Activated CD8-positive, alpha-beta memory T cell treated with anti-CD3 and anti-CD28 coated beads for 36 hours (primary cell): Measurements from ENCODE around the gene MLX. TPM values are rescaled to one million over a fixed set of nuclear protein-coding genes. Genes with fewer than 3 reads are reported as not detected.

Experiments
- CTCF ChIA-PET: fragments of 350-600 bp; sonication (Branson Sonifier 250); formaldehyde crosslinking; loops from one replicate; lab custom pipeline; 2021; ENCODE audit warnings: antibody characterized with exemption; lab: Charles Lee
- POLR2A ChIA-PET: fragments of 350-600 bp; sonication (Branson Sonifier 250); formaldehyde crosslinking; loops from one replicate; lab custom pipeline; 2021; ENCODE audit warnings: antibody characterized with exemption; lab: Charles Lee
- total RNA-seq, 2 experiments: library from RNA; stranded (reverse); gene quantifications; one replicate each; pipeline ENCODE4 v1.2.3, GENCODE V29; 2021

Gene MLX, protein sequence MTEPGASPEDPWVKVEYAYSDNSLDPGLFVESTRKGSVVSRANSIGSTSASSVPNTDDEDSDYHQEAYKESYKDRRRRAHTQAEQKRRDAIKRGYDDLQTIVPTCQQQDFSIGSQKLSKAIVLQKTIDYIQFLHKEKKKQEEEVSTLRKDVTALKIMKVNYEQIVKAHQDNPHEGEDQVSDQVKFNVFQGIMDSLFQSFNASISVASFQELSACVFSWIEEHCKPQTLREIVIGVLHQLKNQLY
- total RNA-seq, result 10 to 100 TPM; 59.9 to 66.2 TPM

DNA sequence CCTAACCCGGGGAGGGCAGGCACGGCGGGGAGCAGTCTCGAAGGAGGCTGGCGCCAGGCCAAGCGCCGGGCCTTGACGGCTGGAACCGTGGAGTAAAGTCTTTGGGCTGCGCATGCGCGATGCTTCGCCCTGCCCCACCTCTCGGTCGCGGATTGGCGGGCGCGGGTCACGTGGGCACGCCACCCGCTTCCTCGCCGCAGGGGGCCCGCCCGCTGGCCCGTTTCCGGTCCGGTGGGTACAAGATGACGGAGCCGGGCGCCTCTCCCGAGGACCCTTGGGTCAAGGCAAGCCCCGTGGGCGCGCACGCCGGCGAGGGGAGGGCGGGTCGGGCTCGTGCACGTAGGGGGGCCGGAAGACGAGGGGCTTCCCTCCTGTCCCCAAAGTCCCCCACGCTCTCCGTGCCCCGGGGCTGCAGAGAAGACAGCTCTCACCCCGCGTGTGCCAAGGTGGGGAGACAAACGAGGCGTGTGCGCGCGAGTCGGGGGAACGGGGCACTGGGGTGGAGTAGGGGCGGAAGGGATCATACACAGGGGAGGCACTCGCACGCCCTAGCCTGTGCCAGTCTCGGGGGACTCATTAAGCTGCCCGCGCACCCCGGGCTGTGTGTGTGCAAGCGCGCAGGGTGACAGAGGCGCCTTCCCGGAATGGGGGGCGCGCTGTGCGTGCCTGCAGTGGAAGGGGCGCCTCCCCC is at the start of gene MLX:
TSS of gene MLX (plus strand) at position 218 of the 691 bp plus-strand sequence. CDS start at position 243, 25 bp downstream.
- POLR2A ChIA-PET, result interaction anchor here (0.7 to 2.5 kb wide), 5 partner anchors 10 to 42 kb away, joined by 3 to 18 read pairs (median 5); partner anchors contain the start of genes NAGLU, PSMC3IP, RETREG3 and TUBG1
- CTCF ChIA-PET, result interaction anchor here (0.8 to 2.8 kb wide), 4 partner anchors 11 to 112 kb away, joined by 3 to 21 read pairs (median 3); partner anchors contain the start of gene PSMC3IP

DNA sequence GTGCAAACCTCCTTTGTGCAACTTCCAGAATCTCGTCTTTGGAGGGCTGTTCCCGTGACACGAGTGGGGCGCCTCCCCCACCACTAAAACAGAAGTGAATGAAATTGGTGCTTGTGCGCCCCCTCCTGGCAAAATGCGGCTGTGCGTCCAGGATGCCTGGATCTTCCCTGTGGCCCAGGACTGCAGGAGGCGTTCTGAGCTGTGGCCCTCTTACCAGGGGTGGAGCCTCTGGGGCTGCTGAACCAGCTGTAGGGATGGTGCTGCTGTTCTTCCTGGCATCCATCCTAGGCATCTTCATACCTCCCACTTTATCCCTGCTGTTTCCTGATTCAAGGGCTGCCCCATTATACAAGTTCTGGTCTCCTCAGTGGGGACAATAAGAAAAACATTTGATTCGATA is 49.4 kb upstream of the MLX start:
- ChIA-PET POLR2A (interaction anchor here (0.5 kb wide), 1 partner anchor 236 kb away, joined by 3 read pairs; no protein-coding TSS in a partner anchor), CTCF (interaction anchor here (0.6 to 2.1 kb wide), 14 partner anchors 10 to 205 kb away, joined by 3 to 10 read pairs (median 4); partner anchors contain the start of gene CAVIN1)

DNA sequence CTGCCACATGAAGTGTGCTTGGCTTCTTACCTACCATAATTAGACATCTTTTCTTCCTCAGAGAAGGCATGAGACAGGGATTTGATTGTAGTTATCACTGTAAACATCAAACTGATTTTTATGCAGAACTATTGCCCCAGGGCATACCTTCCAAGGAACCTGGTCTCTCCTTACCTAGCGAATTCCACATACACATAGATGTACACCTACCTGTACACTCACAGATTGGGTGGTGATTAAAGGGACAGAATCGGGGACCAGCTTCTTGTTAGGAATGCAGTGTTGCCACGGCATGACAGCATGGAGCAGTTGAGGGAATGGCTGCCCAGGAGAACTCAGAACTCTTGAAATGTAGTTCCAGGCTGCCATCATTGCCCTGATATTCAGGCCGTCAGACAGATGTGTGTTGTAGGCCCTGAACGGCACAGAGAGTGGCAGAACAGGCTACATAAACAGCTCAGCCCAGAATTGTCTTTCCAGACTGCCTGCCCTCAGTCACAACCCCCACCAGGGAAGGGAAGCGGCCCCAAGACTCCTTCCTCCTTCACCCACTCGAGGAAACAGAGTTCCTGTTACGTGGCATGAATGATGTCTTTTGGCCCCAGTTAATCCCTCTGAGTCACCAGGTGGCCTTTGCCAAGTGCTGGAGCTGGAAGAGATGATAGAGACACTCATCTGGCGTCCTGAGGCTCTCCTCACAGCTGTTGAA is 48.7 kb upstream of the MLX start:
- ChIA-PET CTCF (interaction anchor here (0.6 to 2.8 kb wide), 16 partner anchors 9 to 205 kb away, joined by 3 to 10 read pairs (median 4); partner anchors contain the start of genes CAVIN1 and NAGLU), POLR2A (interaction anchor here (0.5 kb wide), 1 partner anchor 237 kb away, joined by 3 read pairs; no protein-coding TSS in a partner anchor)

GRCh38 chr17:42518755-42519545 is 48.0 kb upstream of the MLX start:
- POLR2A ChIA-PET, result no interaction called here
- CTCF ChIA-PET, result interaction anchor here (1.0 to 2.8 kb wide), 8 partner anchors 8 to 206 kb away, joined by 3 to 10 read pairs (median 4); partner anchors contain the start of gene NAGLU

DNA sequence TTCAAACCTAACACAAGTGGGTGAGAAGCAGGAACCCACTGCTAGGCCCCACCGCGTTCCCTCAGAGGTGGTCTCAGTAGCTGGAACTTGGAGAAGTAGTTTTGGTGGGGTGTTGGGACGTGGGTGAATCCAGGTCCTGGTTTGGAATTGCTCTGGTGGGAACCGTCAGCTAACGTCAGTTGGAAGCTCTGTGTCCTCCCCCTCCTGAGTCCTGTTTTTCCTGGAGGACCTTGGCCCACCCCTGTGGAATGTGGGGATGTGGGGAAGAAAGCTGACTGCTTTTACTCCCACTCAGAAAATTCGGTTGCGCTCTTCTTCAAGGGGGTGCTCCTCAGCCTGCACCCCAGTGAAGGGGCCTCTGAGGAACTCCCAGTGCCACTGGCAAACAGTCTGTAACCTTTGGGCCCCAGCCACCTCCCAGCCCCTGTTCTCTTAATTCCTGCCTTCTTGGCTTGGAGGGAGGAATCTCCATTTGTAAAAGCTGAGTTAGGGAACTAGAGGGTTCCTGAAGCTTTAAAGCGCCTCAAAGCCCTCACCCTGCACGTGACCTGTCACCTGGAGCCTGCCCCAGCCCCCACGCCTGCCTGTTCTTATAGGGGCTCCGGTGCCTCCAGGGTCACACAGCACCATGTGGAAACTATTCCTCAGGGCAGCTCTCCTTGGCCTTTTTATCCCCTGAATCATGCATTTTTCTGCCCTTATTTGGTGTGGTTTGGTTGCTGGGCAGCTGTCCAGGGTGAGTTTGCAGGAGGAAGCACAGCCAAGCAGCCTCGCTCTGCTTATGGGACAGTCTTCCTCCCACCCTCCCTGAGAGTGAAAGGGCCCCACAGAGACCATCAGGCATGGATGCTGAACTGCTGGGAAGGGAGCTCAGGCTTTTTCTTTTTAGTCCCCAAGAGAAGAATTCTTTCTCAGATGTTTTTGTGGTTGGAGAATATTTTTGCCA is 47.1 kb upstream of the MLX start:
- CTCF ChIA-PET, result interaction anchor here (1.1 to 2.8 kb wide), 7 partner anchors 10 to 113 kb away, joined by 3 to 10 read pairs (median 4); no protein-coding TSS in a partner anchor
- POLR2A ChIA-PET, result interaction anchor here (0.6 kb wide), 1 partner anchor 268 kb away, joined by 5 read pairs; no protein-coding TSS in a partner anchor

- ChIA-PET CTCF (interaction anchor here (1.2 to 2.8 kb wide), 5 partner anchors 10 to 91 kb away, joined by 3 to 10 read pairs (median 5); no protein-coding TSS in a partner anchor), POLR2A (interaction anchor here (0.6 kb wide), 1 partner anchor 91 kb away, joined by 5 read pairs; no protein-coding TSS in a partner anchor)
Measured at GRCh38 chr17:42520540-42520951, 46.4 kb upstream of the MLX start.

DNA sequence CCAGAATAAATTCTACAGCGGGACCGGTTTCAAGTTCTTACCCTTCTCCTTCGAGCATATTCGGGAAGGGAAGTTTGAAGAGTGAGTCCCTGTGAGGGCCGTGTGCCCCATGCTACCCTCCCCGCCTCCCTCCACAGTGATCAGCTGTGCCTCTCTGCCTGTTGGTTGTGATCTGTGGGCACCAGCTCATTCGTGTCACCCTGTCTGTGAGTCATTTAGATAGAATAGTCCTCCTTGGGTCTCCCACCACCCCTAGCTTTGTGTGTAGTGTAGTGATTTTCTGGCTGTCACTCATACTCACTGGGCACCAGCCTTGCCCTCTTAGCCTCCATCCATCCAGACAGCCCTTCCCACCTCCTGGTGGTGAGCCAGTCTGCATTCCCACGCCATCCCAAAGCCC is 45.9 kb upstream of the MLX start:
- CTCF ChIA-PET, result interaction anchor here (1.5 to 2.8 kb wide), 4 partner anchors 9 to 92 kb away, joined by 3 to 10 read pairs (median 6); no protein-coding TSS in a partner anchor
- POLR2A ChIA-PET, result interaction anchor here (0.6 kb wide), 1 partner anchor 91 kb away, joined by 5 read pairs; no protein-coding TSS in a partner anchor

DNA sequence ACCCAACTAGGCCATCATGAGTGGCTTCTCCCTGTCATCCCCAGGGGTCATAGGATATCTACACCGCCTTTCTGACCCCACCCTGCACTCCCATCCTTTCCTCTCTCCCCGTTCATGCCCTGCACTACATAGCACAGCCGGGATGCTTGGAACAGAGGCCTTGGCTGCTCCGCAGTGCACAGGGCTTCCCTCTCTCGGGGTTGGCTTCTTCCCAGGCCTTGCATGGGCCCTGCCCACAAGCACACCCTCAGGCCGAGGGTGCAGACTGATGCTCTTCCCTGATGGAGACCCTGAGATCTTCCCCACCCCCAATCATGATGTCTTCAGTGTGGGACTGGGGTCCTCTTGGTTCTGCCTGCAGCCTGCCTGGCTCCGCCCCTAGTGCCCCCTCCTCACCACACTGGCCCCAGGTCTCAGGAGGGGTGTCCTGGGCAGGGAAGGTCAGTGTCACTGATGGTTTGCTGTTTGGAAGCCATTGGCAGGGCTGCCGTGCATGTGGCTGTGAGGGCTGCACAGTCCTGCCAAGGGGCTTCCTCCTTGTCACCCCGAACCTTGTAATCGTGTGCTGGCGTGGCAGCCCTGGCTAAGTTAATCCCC is 45.1 kb upstream of the MLX start:
- CTCF ChIA-PET, result interaction anchor here (1.5 to 1.9 kb wide), 2 partner anchors 8 to 27 kb away, joined by 3 to 5 read pairs; no protein-coding TSS in a partner anchor
- POLR2A ChIA-PET, result no interaction called here

DNA sequence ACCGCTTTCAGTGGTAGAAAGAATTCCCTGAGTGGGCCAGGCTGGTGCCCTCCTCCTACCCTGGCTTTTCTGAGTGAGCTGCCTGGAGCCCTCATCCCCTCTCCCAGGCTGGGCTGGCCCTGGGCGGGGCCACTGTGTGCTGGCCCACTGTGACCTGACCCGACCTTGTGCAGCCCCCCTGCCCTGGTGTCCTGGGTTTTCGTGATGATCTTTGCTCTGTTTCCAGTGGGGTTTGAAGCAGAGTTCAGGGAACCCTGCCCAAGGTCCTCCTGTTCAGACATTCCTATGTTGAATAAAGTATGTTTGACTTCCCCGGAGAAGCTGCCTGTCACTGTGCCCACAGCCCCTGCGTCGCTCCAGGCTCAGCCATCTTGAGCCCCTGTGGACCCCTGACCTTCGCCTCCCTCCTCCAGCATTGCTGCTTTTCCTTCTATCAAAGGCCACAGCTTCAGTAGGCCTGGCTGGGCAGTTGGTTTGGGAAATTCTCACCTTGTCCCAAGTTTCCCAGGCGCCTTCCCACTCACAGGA is 44.6 kb upstream of the MLX start:
- CTCF ChIA-PET, result no interaction called here
- POLR2A ChIA-PET, result no interaction called here

GRCh38 chr17:42522798-42523278 is 44.1 kb upstream of the MLX start:
- CTCF ChIA-PET, result no interaction called here
- POLR2A ChIA-PET, result no interaction called here

- ChIA-PET CTCF (interaction anchor here (1.1 kb wide), 1 partner anchor 51 kb away, joined by 3 read pairs; no protein-coding TSS in a partner anchor), POLR2A (no interaction called here)
Measured at GRCh38 chr17:42525221-42525620, 41.7 kb upstream of the MLX start.

GRCh38 chr17:42526031-42526444 is 40.9 kb upstream of the MLX start:
- ChIA-PET CTCF (interaction anchor here (1.0 to 1.8 kb wide), 4 partner anchors 10 to 214 kb away, joined by 4 to 10 read pairs (median 6); partner anchors contain the start of gene NAGLU), POLR2A (no interaction called here)

DNA sequence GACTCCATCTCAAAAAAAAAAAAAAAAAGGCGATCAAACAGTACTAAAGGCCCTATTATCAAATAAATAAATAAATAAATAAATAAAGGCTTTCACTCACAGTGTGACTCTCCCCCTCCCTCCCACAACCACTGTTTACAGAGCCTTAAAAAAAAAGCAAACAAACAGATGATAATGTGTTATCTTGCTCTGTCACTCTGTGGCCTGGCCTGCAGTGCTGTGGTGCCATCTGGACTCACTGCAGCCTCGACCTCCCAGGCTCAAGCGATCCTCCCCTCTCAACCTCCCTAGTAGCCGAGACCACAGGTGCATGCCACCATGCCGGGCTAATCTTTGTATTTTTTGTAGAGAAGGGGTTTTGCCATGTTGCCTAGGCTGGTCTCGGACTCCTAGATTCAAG is 39.0 kb upstream of the MLX start:
- POLR2A ChIA-PET, result no interaction called here
- CTCF ChIA-PET, result interaction anchor here (0.6 to 1.8 kb wide), 15 partner anchors 8 to 218 kb away, joined by 3 to 10 read pairs (median 3); partner anchors contain the start of genes CAVIN1 and NAGLU

GRCh38 chr17:42529061-42529460 is 37.8 kb upstream of the MLX start:
- POLR2A ChIA-PET, result no interaction called here

DNA sequence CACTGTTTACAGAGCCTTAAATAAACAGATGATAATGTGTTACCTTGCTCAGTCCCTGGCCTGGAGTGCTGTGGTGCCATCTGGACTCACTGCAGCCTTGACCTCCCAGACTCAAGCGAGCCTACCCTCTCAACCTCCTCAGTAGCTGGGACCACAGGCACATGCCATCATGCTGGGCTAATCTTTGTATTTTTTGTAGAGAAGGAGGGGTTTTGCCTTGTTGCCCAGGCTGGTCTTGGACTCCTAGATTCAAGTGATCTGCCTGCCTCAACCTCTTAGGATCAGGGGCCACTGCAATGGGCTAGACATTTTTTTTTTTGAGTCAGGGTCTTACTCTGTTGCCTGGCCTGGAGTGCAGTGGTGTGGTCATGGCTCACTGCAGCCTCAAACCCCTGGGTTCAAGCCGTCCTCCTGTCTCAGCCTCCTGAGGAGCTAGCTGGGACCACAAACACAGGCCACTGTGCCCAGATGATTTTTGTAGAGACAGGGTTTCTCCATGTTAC is 35.9 kb upstream of the MLX start:
- ChIA-PET CTCF (interaction anchor here (0.6 to 2.0 kb wide), 9 partner anchors 14 to 464 kb away, joined by 3 to 6 read pairs (median 3); no protein-coding TSS in a partner anchor), POLR2A (interaction anchor here (0.6 kb wide), 1 partner anchor 12 kb away, joined by 3 read pairs; no protein-coding TSS in a partner anchor)

More at GRCh38 chr17:42529061-42529460, 37.8 kb upstream of the MLX start:
- CTCF ChIA-PET, result interaction anchor here (2.0 kb wide), 1 partner anchor 12 kb away, joined by 6 read pairs; no protein-coding TSS in a partner anchor
